DOHH2 (cell line): ENCODE measurements around the gene UGT1A5.

Source experiments
- H3F3A ChIP-seq: fragments of 200-600 bp; sonication (generic), shearing (Covaris generic); 2 replicates; pipeline ENCODE4 v1.6.0; 2016; ENCODE audit warnings: antibody characterized with exemption, mild to moderate bottlenecking; ENCODE audit not compliant: control insufficient read depth, insufficient read depth
- H3K27ac ChIP-seq: fragments of 200-600 bp; sonication (generic); 2 replicates; pipeline ENCODE4 v1.5.1; 2014; ENCODE audit warnings: low read depth, mild to moderate bottlenecking, low read length, moderate library complexity
- H3K27me3 ChIP-seq: fragments of 200-600 bp; sonication (generic); 2 replicates; pipeline ENCODE4 v1.6.1; 2014; ENCODE audit warnings: mild to moderate bottlenecking, low read length, mixed read lengths; ENCODE audit not compliant: control insufficient read depth
- H3K36me3 ChIP-seq: fragments of 200-600 bp; sonication (generic); 2 replicates; pipeline ENCODE4 v1.6.1; 2014; ENCODE audit warnings: mild to moderate bottlenecking, low read length, moderate library complexity, mixed read lengths; ENCODE audit not compliant: control insufficient read depth
- H3K4me1 ChIP-seq: fragments of 200-600 bp; sonication (generic); 2 replicates; pipeline ENCODE4 v1.6.1; 2014; ENCODE audit warnings: mild to moderate bottlenecking, low read length, mixed read lengths; ENCODE audit not compliant: control insufficient read depth
- H3K4me2 ChIP-seq: fragments of 200-600 bp; sonication (generic); 2 replicates; pipeline ENCODE4 v1.6.0; 2014; ENCODE audit warnings: mild to moderate bottlenecking, low read length, moderate library complexity
- H3K4me3 ChIP-seq: fragments of 200-600 bp; sonication (generic); 2 replicates; pipeline ENCODE4 v1.5.1; 2014; ENCODE audit warnings: mild to moderate bottlenecking, low read length, mixed read lengths
- H3K79me2 ChIP-seq: fragments of 200-600 bp; sonication (generic); 2 replicates; pipeline ENCODE4 v1.6.1; 2014; ENCODE audit warnings: mild to moderate bottlenecking, low read length, mixed read lengths; ENCODE audit not compliant: control insufficient read depth
- H3K9me2 ChIP-seq: fragments of 200-600 bp; sonication (generic); replicated peaks from 2 replicates; pipeline ENCODE4 v1.6.1; 2014; ENCODE audit warnings: mild to moderate bottlenecking, low read length, mixed read lengths; ENCODE audit not compliant: control insufficient read depth
- H3K9me3 ChIP-seq: fragments of 200-600 bp; sonication (generic); 2 replicates; pipeline ENCODE4 v1.6.1; 2014; ENCODE audit warnings: antibody characterized with exemption, low read length, mixed read lengths; ENCODE audit not compliant: control insufficient read depth, insufficient read depth
- H4K20me1 ChIP-seq: fragments of 200-600 bp; sonication (generic); 2 replicates; pipeline ENCODE4 v1.6.0; 2014; ENCODE audit warnings: low read depth, mild to moderate bottlenecking, antibody characterized with exemption, low read length, moderate library complexity; ENCODE audit not compliant: control insufficient read depth, insufficient read depth
- EZH2phosphoT487 ChIP-seq: fragments of 200-600 bp; sonication (generic); IDR thresholded peaks from 2 replicates; pipeline ENCODE4 v1.6.1; 2017; ENCODE audit warnings: borderline replicate concordance, mild to moderate bottlenecking, antibody characterized with exemption, low read length, moderate library complexity, mixed read lengths
- TF ChIP-seq, protein P1 (sequence below): fragments of 200-600 bp; sonication (generic); IDR thresholded peaks from one replicate; pipeline ENCODE4 v1.5.1; 2014; ENCODE audit warnings: antibody characterized with exemption, mild to moderate bottlenecking, low read depth, low read length; ENCODE audit not compliant: poor library complexity, severe bottlenecking

Gene UGT1A5

GRCh38 chr2:233822101-233822771, 109.5 kb downstream of the UGT1A5 start:
- no peaks in the 10 kb centered on the region for H3K36me3 ChIP-seq

More at GRCh38 chr2:233822101-233822771, 109.5 kb downstream of the UGT1A5 start:
- Histone ChIP-seq H3K4me2 (no peak overlapping the region), H3K27ac (no peak overlapping the region), H3K27me3 (no peaks in the 10 kb centered on the region), H3K4me3 (no peak overlapping the region), H3K79me2 (no peaks in the 10 kb centered on the region), H3F3A (no peaks in the 10 kb centered on the region), H3K9me2 (no peaks in the 10 kb centered on the region), H3K9me3 (no peaks in the 10 kb centered on the region), H4K20me1 (no peaks in the 10 kb centered on the region), H3K4me1 (no peaks in the 10 kb centered on the region)
- TF ChIP-seq EZH2phosphoT487: no peak
- TF ChIP-seq, protein P1, sequence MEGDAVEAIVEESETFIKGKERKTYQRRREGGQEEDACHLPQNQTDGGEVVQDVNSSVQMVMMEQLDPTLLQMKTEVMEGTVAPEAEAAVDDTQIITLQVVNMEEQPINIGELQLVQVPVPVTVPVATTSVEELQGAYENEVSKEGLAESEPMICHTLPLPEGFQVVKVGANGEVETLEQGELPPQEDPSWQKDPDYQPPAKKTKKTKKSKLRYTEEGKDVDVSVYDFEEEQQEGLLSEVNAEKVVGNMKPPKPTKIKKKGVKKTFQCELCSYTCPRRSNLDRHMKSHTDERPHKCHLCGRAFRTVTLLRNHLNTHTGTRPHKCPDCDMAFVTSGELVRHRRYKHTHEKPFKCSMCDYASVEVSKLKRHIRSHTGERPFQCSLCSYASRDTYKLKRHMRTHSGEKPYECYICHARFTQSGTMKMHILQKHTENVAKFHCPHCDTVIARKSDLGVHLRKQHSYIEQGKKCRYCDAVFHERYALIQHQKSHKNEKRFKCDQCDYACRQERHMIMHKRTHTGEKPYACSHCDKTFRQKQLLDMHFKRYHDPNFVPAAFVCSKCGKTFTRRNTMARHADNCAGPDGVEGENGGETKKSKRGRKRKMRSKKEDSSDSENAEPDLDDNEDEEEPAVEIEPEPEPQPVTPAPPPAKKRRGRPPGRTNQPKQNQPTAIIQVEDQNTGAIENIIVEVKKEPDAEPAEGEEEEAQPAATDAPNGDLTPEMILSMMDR: no peak
